ENCODE data around the gene ATP8A2.

GRCh38 chr13:25683056-25683455 is 311.3 kb downstream of the ATP8A2 start:
- TF ChIP-seq POLR2A (IDR thresholded peaks at IDR 0.05) = no peak
- TF ChIP-seq CTCF (IDR thresholded peaks at IDR 0.05) = no peak
- TF ChIP-seq EP300 (IDR thresholded peaks at IDR 0.05) = no peak

All from upper lobe of left lung (tissue), 4 donors.